Sciatic nerve (tissue), 2 donors: Measurements from ENCODE around the gene ANKS6. TPM values are rescaled to one million over a fixed set of nuclear protein-coding genes. Genes with fewer than 3 reads are reported as not detected.
A peak's percentile ranks its signal among the peaks of the same experiment; 100 is the strongest.

ENCODE experiments used
- ATAC-seq: fragments of 200-7000 bp; cut with Tn5 transposase; one replicate; pipeline ENCODE4 v1.9.1; 2020; ENCODE audit warnings: mild to moderate bottlenecking, moderate library complexity
- DNase-seq: peaks from one replicate; pipeline ENCODE4 v3.0.0-alpha.2; 2020; ENCODE audit warnings: low spot score
- intact Hi-C: fragments of 100-400 bp; cut with DNase I; formaldehyde crosslinking; loops from one replicate; pipeline ENCODE4 v1.14.2; 2022
- total RNA-seq: library from RNA; stranded (reverse); fragmentation: NEBNext Ultra II Directional; extraction: Animal tissue kit (Norgen Biotek cat#: 25700); gene quantifications from one replicate; pipeline ENCODE4 v1.2.1, GENCODE V29; 2021
- donor health status: DM: no; HTN: no; CAD: no.
- donor health status: DM: no; HTN: no; CAD: no.

The ANKS6 gene
- 16.5 TPM for total RNA-seq

GRCh38 chr9:98796364-98797101, at the start of gene ANKS6:
ANKS6 (minus strand) TSS chr9:98796555; CDS start chr9:98796491, 64 bp downstream.
- DNase-seq, result peak; percentile 91
- peak; percentile 96 for ATAC-seq
- intact Hi-C loops, result no loop called here

GRCh38 chr9:98846081-98846480, 49.7 kb upstream of the ANKS6 start:
- intact Hi-C loops, result no loop called here
- DNase-seq, result peak; percentile 17
- ATAC-seq, result no peak

GRCh38 chr9:98842510-98842909, 46.2 kb upstream of the ANKS6 start:
- intact Hi-C loops, result no loop called here
- no peak for DNase-seq
- no peak for ATAC-seq

- DNase-seq (no peak), ATAC-seq (no peak)
- intact Hi-C loops, result no loop called here
Measured at GRCh38 chr9:98839724-98840123, 43.4 kb upstream of the ANKS6 start.

GRCh38 chr9:98838868-98839565, 42.7 kb upstream of the ANKS6 start:
- intact Hi-C loops, result no loop called here
- ATAC-seq, result no peak

GRCh38 chr9:98838155-98838867, 42.0 kb upstream of the ANKS6 start:
- ATAC-seq (no peak), DNase-seq (no peak)
- intact Hi-C loops, result no loop called here

More at GRCh38 chr9:98838868-98839565, 42.7 kb upstream of the ANKS6 start:
- no peak for DNase-seq

- intact Hi-C loops, result no loop called here
- DNase-seq, result no peak
- no peak for ATAC-seq
Measured at GRCh38 chr9:98837516-98837915, 41.2 kb upstream of the ANKS6 start.

GRCh38 chr9:98836206-98836605, 39.9 kb upstream of the ANKS6 start:
- no peak for DNase-seq
- ATAC-seq, result peak; percentile 64
- intact Hi-C loops, result no loop called here

- no peak for ATAC-seq
Measured at GRCh38 chr9:98834386-98834785, 38.0 kb upstream of the ANKS6 start.

GRCh38 chr9:98833090-98833956, 37.0 kb upstream of the ANKS6 start:
- ATAC-seq (peak; percentile 51), DNase-seq (no peak)
- intact Hi-C loops, result no loop called here

More at GRCh38 chr9:98834386-98834785, 38.0 kb upstream of the ANKS6 start:
- intact Hi-C loops, result no loop called here
- DNase-seq, result no peak

GRCh38 chr9:98832768-98833089, 36.4 kb upstream of the ANKS6 start:
- intact Hi-C loops, result no loop called here
- ATAC-seq, result no peak
- no peak for DNase-seq

GRCh38 chr9:98831696-98832095, 35.3 kb upstream of the ANKS6 start:
- ATAC-seq, result no peak
- no peak for DNase-seq
- intact Hi-C loops, result no loop called here

GRCh38 chr9:98830554-98830953, 34.2 kb upstream of the ANKS6 start:
- intact Hi-C loops, result no loop called here
- DNase-seq, result no peak
- no peak for ATAC-seq

- no peak for ATAC-seq
- no peak for DNase-seq
- intact Hi-C loops, result no loop called here
Measured at GRCh38 chr9:98829766-98830165, 33.4 kb upstream of the ANKS6 start.

GRCh38 chr9:98826716-98827115, 30.4 kb upstream of the ANKS6 start:
- ATAC-seq (no peak), DNase-seq (no peak)
- intact Hi-C loops, result no loop called here

- intact Hi-C loops, result no loop called here
- DNase-seq (no peak), ATAC-seq (no peak)
Measured at GRCh38 chr9:98825414-98825813, 29.1 kb upstream of the ANKS6 start.

- ATAC-seq (no peak), DNase-seq (no peak)
- intact Hi-C loops, result no loop called here
Measured at GRCh38 chr9:98823666-98824334, 27.4 kb upstream of the ANKS6 start.

- no peak for ATAC-seq
- intact Hi-C loops, result no loop called here
Measured at GRCh38 chr9:98822661-98823060, 26.3 kb upstream of the ANKS6 start.

GRCh38 chr9:98821831-98822230, 25.5 kb upstream of the ANKS6 start:
- ATAC-seq, result no peak

More at GRCh38 chr9:98822661-98823060, 26.3 kb upstream of the ANKS6 start:
- no peak for DNase-seq

More at GRCh38 chr9:98821831-98822230, 25.5 kb upstream of the ANKS6 start:
- DNase-seq, result no peak
- intact Hi-C loops, result no loop called here
